Gastroesophageal sphincter (tissue), 4 donors: ENCODE measurements around the gene HOXA7. TPM values are rescaled to one million over a fixed set of nuclear protein-coding genes. Genes with fewer than 3 reads are reported as not detected.

Source experiments
- ATAC-seq: fragments of 150-250 bp; one replicate; pipeline ENCODE4 v1.9.1; 2016; ENCODE audit warnings: mild to moderate bottlenecking, moderate library complexity
- H3K27ac ChIP-seq, 4 donors: fragments of 200-600 bp; sonication (generic) in 3 of 4; 1 replicate in 3 of 4; 2 replicates in 1 of 4; pipeline ENCODE4 v1.5.1; 2016 to 2019
- H3K27me3 ChIP-seq: fragments of 200-600 bp; sonication (generic); one replicate; pipeline ENCODE4 v1.5.1; 2019
- H3K36me3 ChIP-seq, 2 donors: fragments of 200-600 bp; sonication (generic); one replicate each; pipeline ENCODE4 v1.5.1; 2019; ENCODE audit warnings: control low read depth in 1 of 2
- H3K4me1 ChIP-seq, 3 donors: fragments of 200-600 bp; sonication (generic); 1 replicate in 2 of 3; 2 replicates in 1 of 3; pipeline ENCODE4 v1.5.1; 2016 to 2019; ENCODE audit warnings: control low read depth in 2 of 3
- H3K4me3 ChIP-seq, 2 donors: fragments of 200-600 bp; sonication (generic); one replicate each; pipeline ENCODE4 v1.5.1; 2019; ENCODE audit warnings: mild to moderate bottlenecking in 1 of 2, moderate library complexity in 1 of 2
- H3K9me3 ChIP-seq, 3 donors: fragments of 200-600 bp; sonication (generic); one replicate each; pipeline ENCODE4 v1.5.1; 2017 to 2019; ENCODE audit warnings: control low read depth in 2 of 3
- EP300 ChIP-seq: sonication (generic); formaldehyde crosslinking; IDR thresholded peaks from one replicate; pipeline ENCODE4 v1.6.1; 2017; ENCODE audit warnings: antibody characterized with exemption, mild to moderate bottlenecking
- POLR2A ChIP-seq, 2 donors: fragments of 450-650 bp; IDR thresholded peaks; one replicate each; pipeline ENCODE4 v1.6.1; 2017; ENCODE audit warnings: antibody characterized with exemption in 2 of 2, mild to moderate bottlenecking in 2 of 2, moderate library complexity in 1 of 2
- POLR2AphosphoS5 ChIP-seq: sonication (generic); formaldehyde crosslinking; IDR thresholded peaks from one replicate; pipeline ENCODE4 v1.6.1; 2017; ENCODE audit warnings: antibody characterized with exemption
- WGBS, 2 donors: methylation state at CpG; one replicate each; pipeline ENCODE4 v1.1.5; 2018; ENCODE audit warnings: low coverage in 1 of 2; 5-methylcytosine and 5-hydroxymethylcytosine counted together
- total RNA-seq, 4 donors: library from RNA; depleted of rRNA; stranded (reverse); fragments of >200 nt; gene quantifications; one replicate each; pipeline ENCODE4 v1.1.0, GENCODE V29; 2016
- TF ChIP-seq, protein P1 (sequence below), 4 experiments: fragments of 200-600 bp in 2 of 4; fragments of 450-650 bp in 2 of 4; sonication (generic) in 1 of 4; IDR thresholded peaks; one replicate each; pipeline ENCODE4 v1.5.1; 2017 to 2019; ENCODE audit warnings: antibody characterized with exemption in 4 of 4, mild to moderate bottlenecking in 2 of 4, moderate library complexity in 2 of 4

Gene HOXA7
- total RNA-seq, 4 donors from 2014 or later, result 0.85 to 5.1 (median 1.4) TPM

DNA sequence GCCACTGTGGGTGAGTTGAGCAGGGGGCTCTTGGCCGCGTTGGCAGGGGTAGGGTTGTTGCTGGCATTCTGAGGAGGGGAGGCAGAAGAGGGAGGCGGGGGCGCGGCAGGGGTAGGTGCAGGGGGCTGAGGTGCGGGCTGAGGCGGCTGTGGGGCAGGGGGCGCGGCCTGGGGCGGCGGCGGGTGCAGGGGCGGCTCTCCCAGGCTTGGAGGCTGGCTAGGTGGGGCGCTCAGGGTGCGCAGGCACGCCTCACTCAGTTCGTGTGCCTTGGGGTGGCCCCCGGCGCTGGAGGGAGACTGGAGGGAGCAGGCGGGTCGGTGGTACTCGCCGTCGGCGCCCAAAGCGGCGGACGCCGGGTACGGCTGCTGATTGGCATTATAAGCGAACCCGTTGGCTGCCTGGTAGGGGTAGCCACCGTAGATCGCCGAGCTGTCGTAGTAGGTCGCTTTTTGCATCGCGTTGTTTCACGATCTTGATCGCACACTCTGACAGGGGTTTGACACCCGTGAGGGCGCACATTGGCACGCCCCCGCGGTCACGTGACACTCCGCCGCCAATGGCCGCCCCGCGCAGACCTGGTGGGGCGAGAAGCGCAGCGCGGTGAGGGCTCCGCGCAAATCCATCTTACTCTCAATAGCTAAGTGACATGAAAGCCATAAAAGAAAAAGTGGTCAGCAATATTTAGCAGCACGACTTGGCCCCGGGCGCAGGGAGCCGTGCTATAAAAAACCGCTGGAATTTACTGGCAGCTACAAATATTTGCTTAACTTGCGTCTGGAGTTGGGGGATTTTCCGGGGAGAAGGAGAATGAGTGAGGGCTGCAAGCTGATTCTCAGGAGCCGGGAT lies 46.1 kb downstream of the HOXA7 start:
- peak overlapping the region; percentile 94 to 99 (median 98) for H3K27ac ChIP-seq
- TF ChIP-seq POLR2AphosphoS5 (peak; percentile 74), EP300 (no peak), POLR2A (IDR thresholded peaks at IDR 0.05) (no peak)
- TF ChIP-seq, protein P1, sequence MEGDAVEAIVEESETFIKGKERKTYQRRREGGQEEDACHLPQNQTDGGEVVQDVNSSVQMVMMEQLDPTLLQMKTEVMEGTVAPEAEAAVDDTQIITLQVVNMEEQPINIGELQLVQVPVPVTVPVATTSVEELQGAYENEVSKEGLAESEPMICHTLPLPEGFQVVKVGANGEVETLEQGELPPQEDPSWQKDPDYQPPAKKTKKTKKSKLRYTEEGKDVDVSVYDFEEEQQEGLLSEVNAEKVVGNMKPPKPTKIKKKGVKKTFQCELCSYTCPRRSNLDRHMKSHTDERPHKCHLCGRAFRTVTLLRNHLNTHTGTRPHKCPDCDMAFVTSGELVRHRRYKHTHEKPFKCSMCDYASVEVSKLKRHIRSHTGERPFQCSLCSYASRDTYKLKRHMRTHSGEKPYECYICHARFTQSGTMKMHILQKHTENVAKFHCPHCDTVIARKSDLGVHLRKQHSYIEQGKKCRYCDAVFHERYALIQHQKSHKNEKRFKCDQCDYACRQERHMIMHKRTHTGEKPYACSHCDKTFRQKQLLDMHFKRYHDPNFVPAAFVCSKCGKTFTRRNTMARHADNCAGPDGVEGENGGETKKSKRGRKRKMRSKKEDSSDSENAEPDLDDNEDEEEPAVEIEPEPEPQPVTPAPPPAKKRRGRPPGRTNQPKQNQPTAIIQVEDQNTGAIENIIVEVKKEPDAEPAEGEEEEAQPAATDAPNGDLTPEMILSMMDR (IDR thresholded peaks at IDR 0.05), result peak in 1 of 4 experiments; percentile 5
- ATAC-seq, result peak; percentile 56
- peak overlapping the region; percentile 1 to 79 for H3K4me3 ChIP-seq
- WGBS, 2 donors, result 19 to 23% methylated on average over 9 to 13 of the region's 66 CpGs
- no peaks in the 10 kb centered on the region for H3K27me3 ChIP-seq
- peaks cover 0 to 69% (median 21%) of the 10 kb centered on the region in 3 donors for H3K4me1 ChIP-seq
- no peaks in the 10 kb centered on the region for H3K36me3 ChIP-seq
- H3K9me3 ChIP-seq, result no peaks in the 10 kb centered on the region

- Histone ChIP-seq H3K4me3 (peak overlapping the region in 1 of 2 donors; percentile 79), H3K27ac (peak overlapping the region; percentile 94 to 99 (median 98)), H3K27me3 (no peaks in the 10 kb centered on the region), H3K36me3 (no peaks in the 10 kb centered on the region), H3K4me1 (peaks cover 0 to 77% (median 21%) of the 10 kb centered on the region in 3 donors), H3K9me3 (no peaks in the 10 kb centered on the region)
- no peak for ATAC-seq
- 50% methylated on average over 1 of the region's 4 CpGs; no CpG with 5 or more reads in 1 of the 2 donors for whole genome bisulfite sequencing, 2 donors
- TF ChIP-seq POLR2AphosphoS5 (no peak), POLR2A (IDR thresholded peaks at IDR 0.05) (no peak), EP300 (no peak)
- TF ChIP-seq, protein P1 (IDR thresholded peaks at IDR 0.05), result no peak
Measured at GRCh38 chr7:27109466-27110185, 46.8 kb downstream of the HOXA7 start.

DNA sequence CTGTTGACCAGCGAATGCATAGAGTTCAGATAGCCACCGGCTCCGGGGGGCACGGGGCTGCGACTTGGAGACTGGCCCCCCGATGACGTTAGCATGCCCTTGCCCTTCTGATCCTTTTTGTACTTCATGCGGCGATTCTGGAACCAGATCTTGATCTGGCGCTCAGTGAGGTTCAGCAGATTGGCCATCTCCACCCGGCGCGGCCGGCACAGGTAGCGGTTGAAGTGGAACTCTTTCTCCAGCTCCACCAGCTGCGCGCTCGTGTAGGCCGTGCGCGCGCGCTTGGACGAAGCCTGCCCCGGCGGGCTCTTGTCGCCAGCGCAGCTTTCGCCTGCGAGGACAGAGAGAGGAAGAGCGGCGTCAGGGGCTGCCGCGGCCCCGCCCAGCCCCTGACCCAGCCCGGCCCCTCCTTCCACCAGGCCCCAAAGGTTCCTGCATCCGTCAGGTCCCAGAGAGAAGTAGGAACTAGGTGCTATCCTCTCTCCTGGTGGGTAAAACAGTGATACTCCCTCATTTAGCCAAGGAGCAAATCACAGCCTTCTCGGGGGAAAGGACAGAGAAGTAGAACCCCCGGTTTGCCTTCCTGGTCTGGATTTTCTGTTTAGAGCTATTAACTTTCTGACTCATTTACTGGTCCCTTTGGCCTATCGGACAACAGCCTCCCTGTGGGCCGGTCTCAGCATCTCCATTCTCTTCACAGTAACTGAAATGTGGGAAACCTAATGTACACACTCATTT lies 47.9 kb downstream of the HOXA7 start:
- ATAC-seq, result peak; percentile 72
- H3K36me3 ChIP-seq, result no peaks in the 10 kb centered on the region
- no peaks in the 10 kb centered on the region for H3K27me3 ChIP-seq
- peak overlapping the region; percentile 57 to 96 for H3K4me3 ChIP-seq
- peak overlapping the region; percentile 94 to 99 (median 98) for H3K27ac ChIP-seq
- H3K4me1 ChIP-seq, result peaks cover 0 to 86% (median 21%) of the 10 kb centered on the region in 3 donors
- TF ChIP-seq, protein P1 (IDR thresholded peaks at IDR 0.05), result peak in 2 of 4 experiments; percentile 50 to 56
- TF ChIP-seq EP300 (no peak), POLR2AphosphoS5 (peak; percentile 93), POLR2A (IDR thresholded peaks at IDR 0.05) (peak; percentile 85 to 89)
- WGBS, 2 donors, result 9 to 17% methylated on average over 4 to 17 of the region's 41 CpGs
- no peaks in the 10 kb centered on the region for H3K9me3 ChIP-seq

DNA sequence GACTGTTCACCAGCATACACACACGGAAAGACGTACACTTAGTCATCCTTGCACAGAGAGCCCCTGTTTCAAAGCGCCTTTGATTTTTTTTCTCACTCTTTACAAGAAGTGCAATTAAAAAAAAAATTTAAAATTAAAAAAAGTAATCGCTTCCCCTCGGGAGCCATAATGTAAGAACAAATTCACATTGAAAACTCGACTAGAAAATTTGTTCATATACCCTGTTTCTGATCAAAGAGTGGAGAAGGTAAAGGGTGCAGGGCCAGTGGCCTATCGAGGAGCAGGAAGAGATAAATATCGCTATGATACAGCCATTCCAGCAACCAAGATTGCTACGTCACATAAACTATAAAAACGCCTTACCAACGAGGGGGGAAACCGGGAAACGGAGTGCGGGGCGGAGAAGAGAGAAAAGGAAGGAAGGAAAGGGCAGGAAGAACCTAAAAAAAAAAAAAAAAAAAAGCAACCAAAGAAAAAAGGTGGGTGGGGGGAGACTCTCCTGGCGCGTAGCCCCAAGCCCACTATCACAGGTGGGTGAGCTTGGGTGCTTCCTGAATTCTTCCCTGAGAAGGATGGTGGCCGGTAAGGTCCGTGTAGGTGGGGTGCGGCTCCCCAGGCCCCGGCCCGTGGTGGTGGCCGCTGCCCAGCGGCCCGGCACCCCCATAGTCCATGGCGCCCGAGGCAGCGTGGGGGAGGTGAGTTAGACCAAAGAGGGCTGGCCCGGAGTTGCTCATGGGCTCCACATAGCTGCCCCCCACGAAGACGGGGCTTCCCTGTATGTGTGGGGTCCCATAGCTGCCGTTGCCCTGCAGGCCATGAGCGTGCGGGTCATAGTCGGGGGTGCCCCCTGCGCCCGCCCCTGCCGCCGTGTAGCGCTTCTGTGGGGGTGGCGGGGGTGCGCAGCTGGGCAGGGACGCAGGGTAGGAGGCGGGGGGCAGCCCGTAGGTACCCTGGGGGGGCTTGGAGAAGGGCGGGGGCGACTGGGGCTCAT lies 48.8 kb downstream of the HOXA7 start:
- 3 to 15% methylated on average over 13 to 28 of the region's 47 CpGs for WGBS, 2 donors
- Histone ChIP-seq H3K27ac (peak overlapping the region; percentile 94 to 99 (median 98)), H3K36me3 (no peaks in the 10 kb centered on the region), H3K4me1 (peaks cover 0 to 82% (median 21%) of the 10 kb centered on the region in 3 donors), H3K4me3 (peak overlapping the region; percentile 57 to 96), H3K9me3 (no peaks in the 10 kb centered on the region), H3K27me3 (no peaks in the 10 kb centered on the region)
- ATAC-seq, result peak; percentile 2
- no peak for TF ChIP-seq POLR2A (IDR thresholded peaks at IDR 0.05)
- TF ChIP-seq POLR2AphosphoS5, result peak; percentile 62
- TF ChIP-seq EP300, result no peak
